ENCODE measurements around the gene CHD8.

CHD8 gene

GRCh38 chr14:21369949-21370679 lies 85.8 kb downstream of the CHD8 start:
- DNase-seq, result no peak

DNA sequence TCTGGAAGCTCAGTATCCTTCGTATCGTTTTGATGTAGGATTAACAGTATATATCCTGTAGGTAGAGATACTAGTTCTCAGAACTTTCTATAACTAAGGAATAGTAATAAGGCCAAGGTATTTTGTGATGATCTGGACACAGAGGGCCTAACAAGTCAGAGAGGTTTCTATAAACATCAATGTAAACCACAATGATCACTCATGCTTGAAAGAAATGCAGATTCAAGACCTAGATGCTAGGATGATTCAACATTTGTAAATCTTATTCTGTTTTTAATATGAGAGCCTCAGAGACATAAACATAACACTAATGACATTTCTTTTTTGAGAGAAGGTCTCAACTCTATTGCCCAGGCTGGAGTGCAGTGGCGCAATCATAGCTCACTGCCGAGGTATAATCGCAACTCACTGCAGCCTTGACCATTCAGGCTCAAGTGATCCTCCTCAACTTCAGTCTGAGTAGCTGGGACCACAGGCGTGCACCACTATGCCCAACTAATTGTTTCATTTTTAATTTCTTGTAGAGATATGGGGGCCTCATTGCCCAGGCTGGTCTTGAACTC lies 88.3 kb downstream of the CHD8 start:
- DNase-seq, result no peak

DNA sequence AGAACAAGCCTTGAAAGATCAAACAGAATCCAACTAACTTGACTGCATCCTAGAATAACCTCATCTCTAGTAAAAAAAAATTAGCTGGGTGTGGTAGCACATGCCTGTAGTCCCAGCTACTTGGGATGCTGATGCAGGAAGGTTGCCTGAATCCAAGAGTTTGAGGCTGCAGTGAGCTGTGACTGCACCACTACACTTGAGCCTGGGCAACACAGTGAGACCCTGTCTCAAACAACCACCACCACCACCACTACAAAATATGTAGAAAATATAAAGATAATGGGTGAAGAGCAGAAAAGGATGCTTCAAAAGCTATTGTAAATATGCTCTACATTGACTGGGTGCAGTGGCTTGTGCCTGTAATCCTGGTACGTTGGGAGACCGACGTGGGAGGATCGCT lies 99.4 kb downstream of the CHD8 start:
- DNase-seq, result no peak

- no peak for DNase-seq
Measured at GRCh38 chr14:21352587-21352986, 103.3 kb downstream of the CHD8 start.

- DNase-seq, result no peak
Measured at GRCh38 chr14:21350539-21350938, 105.4 kb downstream of the CHD8 start.

GRCh38 chr14:21347201-21347600 lies 108.7 kb downstream of the CHD8 start:
- no peak for DNase-seq

DNA sequence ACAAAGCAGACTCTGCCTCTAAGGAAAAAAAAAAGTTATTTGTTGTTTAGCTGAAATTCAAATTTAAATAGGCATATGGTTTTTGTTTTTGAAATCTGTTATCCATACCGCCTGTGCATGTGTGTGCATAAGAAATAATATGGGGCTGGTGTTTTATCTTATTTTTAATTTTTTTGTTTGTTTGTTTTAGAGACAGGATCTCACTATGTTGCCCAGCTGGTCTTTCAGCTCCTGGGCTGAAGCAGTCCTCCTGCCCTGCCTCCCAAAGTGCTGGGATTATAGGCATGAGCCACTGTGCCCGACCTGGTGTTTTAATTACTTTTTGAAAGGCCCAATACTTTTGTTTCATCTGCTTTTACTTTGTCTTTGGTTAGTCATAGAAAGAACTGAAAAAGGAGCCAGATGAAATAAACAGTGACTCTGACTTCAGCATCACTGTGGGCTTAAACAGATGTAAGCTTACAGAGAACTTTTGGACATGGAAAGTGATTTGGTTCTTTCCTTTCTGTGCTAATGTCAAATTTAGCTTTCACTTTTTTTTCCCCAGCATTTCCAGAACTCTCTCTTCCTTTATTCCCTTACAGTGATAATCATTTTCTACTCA lies 109.3 kb downstream of the CHD8 start:
- no peak for DNase-seq

- DNase-seq, result no peak
Measured at GRCh38 chr14:21343035-21343794, 112.7 kb downstream of the CHD8 start.

Data from CD4-positive, alpha-beta T cell treated with Interleukin-17A for 4 hours (primary cell).